ENCODE data around the gene GPRC6A.

- TF ChIP-seq GATA2 (IDR thresholded peaks at IDR 0.05; ENCODE audit: low read depth, low read length) (no peak), GATA3 (IDR thresholded peaks at IDR 0.05; ENCODE audit: low read depth, low read length) (no peak)
Observed at GRCh38 chr6:116773886-116774285, 55.0 kb downstream of the GPRC6A start.
